Measurements from ENCODE around the gene CATSPER4. TPM values are rescaled to one million over a fixed set of nuclear protein-coding genes. Genes with fewer than 3 reads are reported as not detected.

CATSPER4 gene
- total RNA-seq, 4 donors from 2014 or later, result not detected

- Histone ChIP-seq H3K9me3 (no peaks in the 10 kb centered on the region), H3K36me3 (peaks cover 3% of the 10 kb centered on the region), H3K27me3 (no peaks in the 10 kb centered on the region), H3K27ac (no peak within 1 kb of the TSS), H3K4me3 (peak within 1 kb of the TSS; percentile 90), H3K4me1 (peaks cover 18% of the 10 kb centered on the region)
- TF ChIP-seq, protein P1, sequence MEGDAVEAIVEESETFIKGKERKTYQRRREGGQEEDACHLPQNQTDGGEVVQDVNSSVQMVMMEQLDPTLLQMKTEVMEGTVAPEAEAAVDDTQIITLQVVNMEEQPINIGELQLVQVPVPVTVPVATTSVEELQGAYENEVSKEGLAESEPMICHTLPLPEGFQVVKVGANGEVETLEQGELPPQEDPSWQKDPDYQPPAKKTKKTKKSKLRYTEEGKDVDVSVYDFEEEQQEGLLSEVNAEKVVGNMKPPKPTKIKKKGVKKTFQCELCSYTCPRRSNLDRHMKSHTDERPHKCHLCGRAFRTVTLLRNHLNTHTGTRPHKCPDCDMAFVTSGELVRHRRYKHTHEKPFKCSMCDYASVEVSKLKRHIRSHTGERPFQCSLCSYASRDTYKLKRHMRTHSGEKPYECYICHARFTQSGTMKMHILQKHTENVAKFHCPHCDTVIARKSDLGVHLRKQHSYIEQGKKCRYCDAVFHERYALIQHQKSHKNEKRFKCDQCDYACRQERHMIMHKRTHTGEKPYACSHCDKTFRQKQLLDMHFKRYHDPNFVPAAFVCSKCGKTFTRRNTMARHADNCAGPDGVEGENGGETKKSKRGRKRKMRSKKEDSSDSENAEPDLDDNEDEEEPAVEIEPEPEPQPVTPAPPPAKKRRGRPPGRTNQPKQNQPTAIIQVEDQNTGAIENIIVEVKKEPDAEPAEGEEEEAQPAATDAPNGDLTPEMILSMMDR (IDR thresholded peaks at IDR 0.05), result no peak
- TF ChIP-seq POLR2A (IDR thresholded peaks at IDR 0.05) (no peak), EP300 (IDR thresholded peaks at IDR 0.05) (no peak), POLR2AphosphoS5 (IDR thresholded peaks at IDR 0.05) (no peak)
- WGBS, result 91% methylated on average over 29 of the region's 34 CpGs
- DNase-seq (ENCODE audit: low spot score in 2 of 2), result no peak
These were observed 19.0 kb upstream of the CATSPER4 start, which contains the start of gene ZNF593OS for GRCh38 chr1:26171084-26172072. Gene ZNF593OS (minus strand): TSS chr1:26171832. CDS start chr1:26171661, 171 bp downstream.

DNA sequence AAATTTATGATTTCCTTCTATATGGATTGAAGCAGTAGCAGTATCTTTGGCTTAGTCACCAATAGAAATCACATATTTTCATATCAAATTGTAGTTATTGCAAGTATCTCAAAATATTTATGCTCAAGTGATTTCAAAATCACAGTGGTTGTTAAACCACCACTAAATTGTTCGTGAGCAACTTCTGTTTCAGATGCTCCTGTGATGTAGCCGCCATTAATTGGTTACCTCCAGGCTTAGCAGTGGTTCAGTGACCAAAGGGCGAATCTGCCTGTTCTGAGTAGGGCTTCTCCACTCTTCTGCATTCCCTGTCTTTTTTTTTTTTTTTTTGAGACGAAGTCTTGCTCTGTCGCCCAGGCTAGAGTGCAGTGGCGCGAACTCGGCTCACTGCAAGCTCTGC is 15.1 kb upstream of the CATSPER4 start:
- H3K36me3 ChIP-seq, result peaks cover 3% of the 10 kb centered on the region
- DNase-seq (ENCODE audit: low spot score in 2 of 2), result no peak
- WGBS, result 92% methylated on average over 8 of the region's 8 CpGs
- no peaks in the 10 kb centered on the region for H3K9me3 ChIP-seq
- no peak overlapping the region for H3K27ac ChIP-seq
- H3K27me3 ChIP-seq, result no peaks in the 10 kb centered on the region
- TF ChIP-seq EP300 (IDR thresholded peaks at IDR 0.05) (no peak), POLR2A (IDR thresholded peaks at IDR 0.05) (no peak), POLR2AphosphoS5 (IDR thresholded peaks at IDR 0.05) (no peak)
- TF ChIP-seq, protein P1 (IDR thresholded peaks at IDR 0.05), result no peak
- H3K4me1 ChIP-seq, result peaks cover 18% of the 10 kb centered on the region
- H3K4me3 ChIP-seq, result no peak overlapping the region

- TF ChIP-seq POLR2AphosphoS5 (IDR thresholded peaks at IDR 0.05) (no peak), POLR2A (IDR thresholded peaks at IDR 0.05) (no peak), EP300 (IDR thresholded peaks at IDR 0.05) (no peak)
- TF ChIP-seq, protein P1 (IDR thresholded peaks at IDR 0.05), result no peak
- no peak for DNase-seq (ENCODE audit: low spot score in 2 of 2)
- Histone ChIP-seq H3K27me3 (no peaks in the 10 kb centered on the region), H3K27ac (peak within 1 kb of the TSS; percentile 52), H3K4me1 (peaks cover 8% of the 10 kb centered on the region), H3K36me3 (no peaks in the 10 kb centered on the region), H3K4me3 (peak within 1 kb of the TSS; percentile 42), H3K9me3 (no peaks in the 10 kb centered on the region)
- WGBS, result 39% methylated on average over 12 of the region's 21 CpGs
These were observed 13.2 kb upstream of the CATSPER4 start, which contains the start of gene CNKSR1 for GRCh38 chr1:26177182-26177684. Gene CNKSR1 (plus strand): TSS chr1:26177491. CDS start chr1:26177548, 57 bp downstream.

DNA sequence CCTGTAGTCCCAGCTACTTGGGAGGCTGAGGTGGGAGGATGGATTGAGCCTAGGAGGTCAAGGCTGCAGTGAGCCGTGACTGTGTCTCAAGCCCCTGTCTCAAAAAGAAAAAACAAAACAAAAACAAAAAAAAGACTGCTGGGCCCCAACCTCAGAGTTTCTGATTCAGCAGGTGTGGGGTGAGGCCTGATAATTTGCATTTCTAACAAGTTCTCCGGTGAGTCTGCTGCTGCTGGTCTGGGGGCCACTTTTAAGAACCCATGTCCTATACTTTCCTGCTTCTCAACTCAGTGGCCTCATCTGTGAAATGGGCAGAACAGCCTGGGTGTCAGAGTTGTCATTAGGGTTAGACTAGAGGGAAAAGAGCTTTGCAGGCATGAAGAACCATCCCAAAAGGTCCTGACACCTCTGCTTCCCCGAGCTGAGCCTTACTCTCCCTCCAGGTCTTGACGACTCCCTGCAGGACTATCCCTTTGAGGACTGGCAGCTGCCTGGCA is 10.3 kb upstream of the CATSPER4 start:
- 82% methylated on average over 4 of the region's 4 CpGs for WGBS
- H3K27ac ChIP-seq, result no peak overlapping the region
- DNase-seq (ENCODE audit: low spot score in 2 of 2), result no peak

More for the DNA sequence above, 10.3 kb upstream of the CATSPER4 start:
- TF ChIP-seq POLR2AphosphoS5 (IDR thresholded peaks at IDR 0.05) (no peak), EP300 (IDR thresholded peaks at IDR 0.05) (no peak), POLR2A (IDR thresholded peaks at IDR 0.05) (no peak)
- TF ChIP-seq, protein P1 (IDR thresholded peaks at IDR 0.05), result no peak
- peaks cover 8% of the 10 kb centered on the region for H3K4me1 ChIP-seq
- no peaks in the 10 kb centered on the region for H3K27me3 ChIP-seq
- H3K36me3 ChIP-seq, result peaks cover 17% of the 10 kb centered on the region
- no peaks in the 10 kb centered on the region for H3K9me3 ChIP-seq
- no peak overlapping the region for H3K4me3 ChIP-seq
